ENCODE results near the gene DPYSL3. TPM values are rescaled to one million over a fixed set of nuclear protein-coding genes. Genes with fewer than 3 reads are reported as not detected.

Gene DPYSL3
- total RNA-seq, 2 experiments from 2014 or later = 0.13 to 0.38 TPM

- TF ChIP-seq CTCF (IDR thresholded peaks at IDR 0.05) = no peak
- CTCF ChIA-PET = no interaction called here
- H3K27ac Mint-ChIP-seq = no peak overlapping the region
- DNase-seq (no peak), ATAC-seq (no peak)
- no peaks in the 10 kb centered on the region for H3K9me3 Mint-ChIP-seq
- H3K36me3 Mint-ChIP-seq (ENCODE audit: low read depth) = no peaks in the 10 kb centered on the region
- no peak overlapping the region for H3K4me3 Mint-ChIP-seq
- intact Hi-C loops (cut with micrococcal nuclease) = no loop called here
- peaks cover 3% of the 10 kb centered on the region for H3K27me3 Mint-ChIP-seq
- POLR2A ChIA-PET = no interaction called here
- no peaks in the 10 kb centered on the region for H3K4me1 Mint-ChIP-seq (ENCODE audit: low read depth)
These were observed 118.1 kb downstream of the DPYSL3 start for GRCh38 chr5:147391781-147392180.

GRCh38 chr5:147390654-147391225, 119.1 kb downstream of the DPYSL3 start:
- no peak for ATAC-seq

GRCh38 chr5:147388184-147389108, 121.4 kb downstream of the DPYSL3 start:
- no peak overlapping the region for H3K27ac Mint-ChIP-seq
- no peaks in the 10 kb centered on the region for H3K36me3 Mint-ChIP-seq (ENCODE audit: low read depth)
- H3K27me3 Mint-ChIP-seq = peaks cover 3% of the 10 kb centered on the region
- H3K9me3 Mint-ChIP-seq = no peaks in the 10 kb centered on the region
- no peak for ATAC-seq
- no peak for DNase-seq
- TF ChIP-seq CTCF (IDR thresholded peaks at IDR 0.05) = no peak
- H3K4me3 Mint-ChIP-seq = no peak overlapping the region
- ChIA-PET POLR2A (no interaction called here), CTCF (no interaction called here)
- H3K4me1 Mint-ChIP-seq (ENCODE audit: low read depth) = no peaks in the 10 kb centered on the region
- intact Hi-C loops (cut with micrococcal nuclease) = no loop called here

More at GRCh38 chr5:147390654-147391225, 119.1 kb downstream of the DPYSL3 start:
- CTCF ChIA-PET = no interaction called here
- DNase-seq = no peak
- intact Hi-C loops (cut with micrococcal nuclease) = no loop called here
- no peak overlapping the region for H3K4me3 Mint-ChIP-seq
- TF ChIP-seq CTCF (IDR thresholded peaks at IDR 0.05) = no peak
- POLR2A ChIA-PET = no interaction called here
- H3K36me3 Mint-ChIP-seq (ENCODE audit: low read depth) = no peaks in the 10 kb centered on the region
- H3K27ac Mint-ChIP-seq = no peak overlapping the region
- H3K27me3 Mint-ChIP-seq = peaks cover 3% of the 10 kb centered on the region
- no peaks in the 10 kb centered on the region for H3K4me1 Mint-ChIP-seq (ENCODE audit: low read depth)
- no peaks in the 10 kb centered on the region for H3K9me3 Mint-ChIP-seq

- Mint-ChIP-seq H3K27me3 (peaks cover 3% of the 10 kb centered on the region), H3K36me3 (ENCODE audit: low read depth) (no peaks in the 10 kb centered on the region)
- DNase-seq = no peak
These were observed 122.8 kb downstream of the DPYSL3 start for GRCh38 chr5:147387109-147387508.

More at GRCh38 chr5:147387109-147387508, 122.8 kb downstream of the DPYSL3 start:
- CTCF ChIA-PET = no interaction called here
- intact Hi-C loops (cut with micrococcal nuclease) = no loop called here
- Mint-ChIP-seq H3K4me1 (ENCODE audit: low read depth) (no peaks in the 10 kb centered on the region), H3K4me3 (no peak overlapping the region), H3K27ac (no peak overlapping the region), H3K9me3 (no peaks in the 10 kb centered on the region)
- no peak for ATAC-seq
- POLR2A ChIA-PET = no interaction called here
- no peak for TF ChIP-seq CTCF (IDR thresholded peaks at IDR 0.05)
